ENCODE measurements around the gene OR2AG1.

Gene OR2AG1

DNA sequence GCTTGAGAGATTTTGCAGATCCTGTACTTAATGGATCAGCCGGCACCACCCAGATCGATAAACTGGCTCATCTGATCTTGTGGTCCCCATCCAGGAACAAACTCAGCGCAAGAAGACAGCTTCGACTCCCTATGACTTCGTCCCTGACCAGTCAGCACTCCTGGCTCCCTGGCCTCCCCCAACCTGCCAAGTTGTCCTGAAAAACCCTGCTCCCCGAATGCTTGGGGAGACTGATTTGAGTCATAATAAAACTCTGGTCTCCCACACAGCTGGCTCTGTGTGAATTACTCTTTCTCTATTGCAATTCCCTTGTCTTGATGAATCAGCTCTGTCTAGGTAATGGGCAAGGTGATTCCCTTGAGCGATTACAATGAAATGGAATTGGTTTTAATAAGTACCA is 40.6 kb upstream of the OR2AG1 start (continued):
- TF ChIP-seq ZNF302 (tag by site-specific recombination; IDR thresholded peaks at IDR 0.05; ENCODE audit: low read depth) = no peak
- TF ChIP-seq, protein P1, sequence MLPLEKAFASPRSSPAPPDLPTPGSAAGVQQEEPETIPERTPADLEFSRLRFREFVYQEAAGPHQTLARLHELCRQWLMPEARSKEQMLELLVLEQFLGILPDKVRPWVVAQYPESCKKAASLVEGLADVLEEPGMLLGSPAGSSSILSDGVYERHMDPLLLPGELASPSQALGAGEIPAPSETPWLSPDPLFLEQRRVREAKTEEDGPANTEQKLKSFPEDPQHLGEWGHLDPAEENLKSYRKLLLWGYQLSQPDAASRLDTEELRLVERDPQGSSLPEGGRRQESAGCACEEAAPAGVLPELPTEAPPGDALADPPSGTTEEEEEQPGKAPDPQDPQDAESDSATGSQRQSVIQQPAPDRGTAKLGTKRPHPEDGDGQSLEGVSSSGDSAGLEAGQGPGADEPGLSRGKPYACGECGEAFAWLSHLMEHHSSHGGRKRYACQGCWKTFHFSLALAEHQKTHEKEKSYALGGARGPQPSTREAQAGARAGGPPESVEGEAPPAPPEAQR (tag by site-specific recombination; IDR thresholded peaks at IDR 0.05) = no peak

GRCh38 chr11:6745018-6745417 is 37.8 kb upstream of the OR2AG1 start:
- POLR2A ChIA-PET = no interaction called here
- CTCF ChIA-PET = interaction anchor here (0.8 to 4.9 kb wide), 4 partner anchors 9 to 109 kb away, joined by 3 to 58 read pairs (median 4); no protein-coding TSS in a partner anchor
- no peak for TF ChIP-seq RBAK (tag by site-specific recombination; IDR thresholded peaks at IDR 0.05)
- TF ChIP-seq ZNF354C (tag by site-specific recombination; IDR thresholded peaks at IDR 0.05; ENCODE audit: borderline replicate concordance, low read depth) = no peak
- no peak overlapping the region for H3K27ac ChIP-seq (ENCODE audit: extremely low read depth, low read depth, low read length)
- H3K36me3 ChIP-seq (ENCODE audit: control insufficient read depth in 2 of 2, insufficient read depth in 1 of 2, low read length in 2 of 2) = no peaks in the 10 kb centered on the region
- no peak overlapping the region for H3K4me3 ChIP-seq (ENCODE audit: low read depth, low read length)
- no peaks in the 10 kb centered on the region for H3K4me1 ChIP-seq (ENCODE audit: control insufficient read depth, insufficient read depth, low read length)
- H3K9me3 ChIP-seq (ENCODE audit: control insufficient read depth, insufficient read depth, low read depth, low read length) = no peaks in the 10 kb centered on the region

- CTCF ChIA-PET = interaction anchor here (0.8 to 4.9 kb wide), 5 partner anchors 9 to 108 kb away, joined by 3 to 58 read pairs (median 4); no protein-coding TSS in a partner anchor
- no peaks in the 10 kb centered on the region for H3K4me1 ChIP-seq (ENCODE audit: control insufficient read depth, insufficient read depth, low read length)
- H3K27ac ChIP-seq (ENCODE audit: extremely low read depth, low read depth, low read length) = no peak overlapping the region
- H3K4me3 ChIP-seq (ENCODE audit: low read depth, low read length) = no peak overlapping the region
- no peaks in the 10 kb centered on the region for H3K9me3 ChIP-seq (ENCODE audit: control insufficient read depth, insufficient read depth, low read depth, low read length)
- H3K36me3 ChIP-seq (ENCODE audit: control insufficient read depth in 2 of 2, insufficient read depth in 1 of 2, low read length in 2 of 2) = no peaks in the 10 kb centered on the region
- POLR2A ChIA-PET = no interaction called here
- TF ChIP-seq, protein P2, sequence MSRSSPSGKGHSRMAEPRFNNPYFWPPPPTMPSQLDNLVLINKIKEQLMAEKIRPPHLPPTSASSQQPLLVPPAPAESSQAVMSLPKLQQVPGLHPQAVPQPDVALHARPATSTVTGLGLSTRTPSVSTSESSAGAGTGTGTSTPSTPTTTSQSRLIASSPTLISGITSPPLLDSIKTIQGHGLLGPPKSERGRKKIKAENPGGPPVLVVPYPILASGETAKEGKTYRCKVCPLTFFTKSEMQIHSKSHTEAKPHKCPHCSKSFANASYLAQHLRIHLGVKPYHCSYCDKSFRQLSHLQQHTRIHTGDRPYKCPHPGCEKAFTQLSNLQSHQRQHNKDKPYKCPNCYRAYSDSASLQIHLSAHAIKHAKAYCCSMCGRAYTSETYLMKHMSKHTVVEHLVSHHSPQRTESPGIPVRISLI (tag by site-specific recombination; IDR thresholded peaks at IDR 0.05) = no peak
- no peak for TF ChIP-seq ZBTB6 (tag by site-specific recombination; IDR thresholded peaks at IDR 0.05)
- no peak for TF ChIP-seq SETDB1 (IDR thresholded peaks at IDR 0.05; ENCODE audit: insufficient read length, low read length)
- no peak for TF ChIP-seq ZIC2 (tag by site-specific recombination; IDR thresholded peaks at IDR 0.05)
- no peak for TF ChIP-seq ZNF335 (tag by site-specific recombination; conservative IDR thresholded peaks at IDR 0.05)
- no peak for TF ChIP-seq ZNF146 (tag by site-specific recombination; IDR thresholded peaks at IDR 0.05)
- TF ChIP-seq, protein P3, sequence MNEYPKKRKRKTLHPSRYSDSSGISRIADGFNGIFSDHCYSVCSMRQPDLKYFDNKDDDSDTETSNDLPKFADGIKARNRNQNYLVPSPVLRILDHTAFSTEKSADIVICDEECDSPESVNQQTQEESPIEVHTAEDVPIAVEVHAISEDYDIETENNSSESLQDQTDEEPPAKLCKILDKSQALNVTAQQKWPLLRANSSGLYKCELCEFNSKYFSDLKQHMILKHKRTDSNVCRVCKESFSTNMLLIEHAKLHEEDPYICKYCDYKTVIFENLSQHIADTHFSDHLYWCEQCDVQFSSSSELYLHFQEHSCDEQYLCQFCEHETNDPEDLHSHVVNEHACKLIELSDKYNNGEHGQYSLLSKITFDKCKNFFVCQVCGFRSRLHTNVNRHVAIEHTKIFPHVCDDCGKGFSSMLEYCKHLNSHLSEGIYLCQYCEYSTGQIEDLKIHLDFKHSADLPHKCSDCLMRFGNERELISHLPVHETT (tag by site-specific recombination; IDR thresholded peaks at IDR 0.05) = no peak
- TF ChIP-seq ZNF48 (tag by site-specific recombination; IDR thresholded peaks at IDR 0.05) = no peak
- TF ChIP-seq MYNN (tag by site-specific recombination; IDR thresholded peaks at IDR 0.05; ENCODE audit: borderline replicate concordance) = no peak
- no peak for TF ChIP-seq KLF7 (tag by site-specific recombination; IDR thresholded peaks at IDR 0.05; ENCODE audit: borderline replicate concordance)
- TF ChIP-seq ZNF596 (tag by site-specific recombination; IDR thresholded peaks at IDR 0.05) = no peak
- no peak for TF ChIP-seq ZNF654 (tag by site-specific recombination; IDR thresholded peaks at IDR 0.05; ENCODE audit: low read depth)
- no peak for TF ChIP-seq ZSCAN23 (tag by site-specific recombination; IDR thresholded peaks at IDR 0.05)
- TF ChIP-seq ZNF311 (tag by site-specific recombination; IDR thresholded peaks at IDR 0.05; ENCODE audit: borderline replicate concordance) = no peak
Observed at GRCh38 chr11:6745465-6746015, 37.3 kb upstream of the OR2AG1 start.

Measured in HEK293 (cell line).